Measurements from ENCODE around the gene KCNQ5. TPM values are rescaled to one million over a fixed set of nuclear protein-coding genes. Genes with fewer than 3 reads are reported as not detected.

Gene KCNQ5
- total and polyA plus RNA-seq, 2 of the 8 experiments (the other 6 are each of a cell fraction or from before 2014, with no cell fraction given) = 0.83 to 1.2 TPM

DNA sequence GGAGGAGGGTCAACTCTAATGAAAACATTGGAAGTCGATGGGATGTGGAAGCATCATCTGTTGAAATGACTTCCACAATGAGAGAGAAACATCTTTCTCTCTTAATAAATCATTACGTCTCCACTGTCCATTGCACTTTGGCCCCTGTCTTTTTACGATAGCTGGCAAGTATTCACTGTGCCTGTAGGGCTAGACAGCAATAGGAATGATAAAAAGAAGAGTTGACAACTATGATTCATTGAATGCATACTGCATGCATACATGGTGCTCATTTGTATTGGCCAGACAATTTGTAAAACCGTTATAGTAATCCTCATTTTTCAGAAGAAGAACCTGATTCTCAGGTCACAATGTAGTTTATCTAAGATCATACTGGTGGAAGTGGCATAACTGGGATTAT, 220.3 kb downstream of the KCNQ5 start:
- Histone ChIP-seq H3K4me3 (ENCODE audit: extremely low read depth in 1 of 4, insufficient read depth in 2 of 4, low read depth in 3 of 4, low read length in 4 of 4) (no peak overlapping the region), H3K23me2 (ENCODE audit: low read depth, low read length) (no peaks in the 10 kb centered on the region), H3K27me3 (replicated peaks in 1 of 4; ENCODE audit: control insufficient read depth in 3 of 4, extremely low read depth in 1 of 4, insufficient read depth in 3 of 4, low read length in 3 of 4) (no peaks in the 10 kb centered on the region), H3K4me1 (replicated peaks in 1 of 4; ENCODE audit: control insufficient read depth in 3 of 4, insufficient read depth in 4 of 4, low read length in 3 of 4) (no peaks in the 10 kb centered on the region), H3K79me1 (ENCODE audit: low read depth, low read length) (no peaks in the 10 kb centered on the region), H3K9me3 (ENCODE audit: insufficient read depth in 2 of 2, low read depth in 1 of 2, low read length in 1 of 2) (no peaks in the 10 kb centered on the region), H3K4me2 (ENCODE audit: insufficient read depth in 1 of 2, low read depth in 2 of 2, low read length in 2 of 2) (no peak overlapping the region), H3K23ac (ENCODE audit: insufficient read length) (no peak overlapping the region), H2BK15ac (ENCODE audit: low read length) (no peak overlapping the region), H3K14ac (ENCODE audit: insufficient read length) (no peak overlapping the region), H4K91ac (replicated peaks; ENCODE audit: insufficient read length, low read length) (no peak overlapping the region), H3K4ac (replicated peaks; ENCODE audit: insufficient read length, low read depth, low read length) (no peak overlapping the region), H4K5ac (ENCODE audit: insufficient read length, low read depth, low read length) (no peak overlapping the region), H3K18ac (ENCODE audit: extremely low read depth, low read length) (no peak overlapping the region), H3K9ac (replicated peaks in 1 of 4; ENCODE audit: extremely low read depth in 1 of 4, low read depth in 3 of 4, low read length in 3 of 4) (no peak overlapping the region), H2BK20ac (ENCODE audit: low read length) (no peak overlapping the region), H3K36me3 (ENCODE audit: control insufficient read depth in 2 of 4, insufficient read depth in 4 of 4, low read length in 3 of 4) (no peaks in the 10 kb centered on the region), H4K20me1 (replicated peaks in 1 of 2; ENCODE audit: control insufficient read depth in 1 of 2, insufficient read depth in 2 of 2, low read length in 2 of 2) (no peaks in the 10 kb centered on the region), H3K27ac (ENCODE audit: low read depth, low read length) (no peak overlapping the region), H2BK120ac (replicated peaks; ENCODE audit: low read depth, low read length) (no peak overlapping the region), H2AFZ (ENCODE audit: low read length) (no peak overlapping the region), H2BK5ac (ENCODE audit: low read depth, low read length) (no peak overlapping the region), H3K56ac (replicated peaks; ENCODE audit: insufficient read length, low read depth, low read length) (no peak overlapping the region), H4K8ac (ENCODE audit: extremely low read depth, insufficient read depth, low read length) (no peak overlapping the region), H2AK5ac (ENCODE audit: low read depth, low read length) (no peak overlapping the region), H3K79me2 (ENCODE audit: control insufficient read depth in 1 of 2, insufficient read depth in 2 of 2, low read length in 2 of 2) (no peaks in the 10 kb centered on the region), H2BK12ac (ENCODE audit: low read depth, low read length) (no peak overlapping the region)
- ChIA-PET CTCF (ENCODE audit: partially characterized antibody) (no interaction called here), POLR2A (ENCODE audit: partially characterized antibody) (no interaction called here)
- WGBS, 2 experiments (ENCODE audit: extremely low coverage in 1 of 2, insufficient coverage in 1 of 2, insufficient read length in 1 of 2, insufficient replicate concordance in 2 of 2, low coverage in 1 of 2, low lambda C conversion rate in 2 of 2, missing lambda C conversion rate in 1 of 2) = 87% methylated on average over 4 of the region's 4 CpGs; no CpG with 5 or more reads in 1 of the 2 experiments
- FAIRE-seq (no peak), DNase-seq (ENCODE audit: low read depth in 1 of 2, low spot score in 2 of 2) (no peak)
- TF ChIP-seq RAD21 (IDR thresholded peaks at IDR 0.05 in 1 of 2, conservative IDR thresholded peaks at IDR 0.05 in 1 of 2; ENCODE audit: low read depth in 2 of 2, low read length in 2 of 2) (no peak), SIRT6 (IDR thresholded peaks at IDR 0.05; ENCODE audit: low read length) (no peak), ASH2L (IDR thresholded peaks at IDR 0.05; ENCODE audit: low read length) (no peak), SP2 (IDR thresholded peaks at IDR 0.05; ENCODE audit: low read length) (no peak), SP1 (IDR thresholded peaks at IDR 0.05; ENCODE audit: low read depth, low read length) (no peak), POU5F1 (IDR thresholded peaks at IDR 0.05; ENCODE audit: low read depth, low read length) (no peak), PHF8 (conservative IDR thresholded peaks at IDR 0.05; ENCODE audit: low read depth, low read length) (no peak), CBX8 (IDR thresholded peaks at IDR 0.05; ENCODE audit: borderline replicate concordance, low read depth, low read length) (no peak), HDAC2 (IDR thresholded peaks at IDR 0.05; ENCODE audit: borderline replicate concordance in 1 of 2, low read depth in 2 of 2, low read length in 2 of 2) (no peak), TAF7 (optimal IDR thresholded peaks at IDR 0.05; ENCODE audit: borderline replicate concordance, low read depth, low read length) (no peak), NRF1 (IDR thresholded peaks at IDR 0.05; ENCODE audit: low read depth, low read length) (no peak), MAFK (IDR thresholded peaks at IDR 0.05; ENCODE audit: low read depth, low read length) (no peak), TAF1 (IDR thresholded peaks at IDR 0.05; ENCODE audit: low read depth, low read length) (no peak), ATF2 (IDR thresholded peaks at IDR 0.05; ENCODE audit: low read length) (no peak)

Measured in H1 (cell line).